NK-92 (cell line): Measurements from ENCODE around the gene PLA1A.
"Not testable (repeated sequence)": the region's sequence is repeated elsewhere in the genome, so short reads cannot be mapped to it uniquely, and the experiment has no call there.

Source experiments
- DNase-seq: peaks from one replicate; lab custom pipeline; 2025; ENCODE audit not compliant: unreplicated experiment; lab: John Stamatoyannopoulos, UW

The PLA1A gene, protein sequence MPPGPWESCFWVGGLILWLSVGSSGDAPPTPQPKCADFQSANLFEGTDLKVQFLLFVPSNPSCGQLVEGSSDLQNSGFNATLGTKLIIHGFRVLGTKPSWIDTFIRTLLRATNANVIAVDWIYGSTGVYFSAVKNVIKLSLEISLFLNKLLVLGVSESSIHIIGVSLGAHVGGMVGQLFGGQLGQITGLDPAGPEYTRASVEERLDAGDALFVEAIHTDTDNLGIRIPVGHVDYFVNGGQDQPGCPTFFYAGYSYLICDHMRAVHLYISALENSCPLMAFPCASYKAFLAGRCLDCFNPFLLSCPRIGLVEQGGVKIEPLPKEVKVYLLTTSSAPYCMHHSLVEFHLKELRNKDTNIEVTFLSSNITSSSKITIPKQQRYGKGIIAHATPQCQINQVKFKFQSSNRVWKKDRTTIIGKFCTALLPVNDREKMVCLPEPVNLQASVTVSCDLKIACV

DNA sequence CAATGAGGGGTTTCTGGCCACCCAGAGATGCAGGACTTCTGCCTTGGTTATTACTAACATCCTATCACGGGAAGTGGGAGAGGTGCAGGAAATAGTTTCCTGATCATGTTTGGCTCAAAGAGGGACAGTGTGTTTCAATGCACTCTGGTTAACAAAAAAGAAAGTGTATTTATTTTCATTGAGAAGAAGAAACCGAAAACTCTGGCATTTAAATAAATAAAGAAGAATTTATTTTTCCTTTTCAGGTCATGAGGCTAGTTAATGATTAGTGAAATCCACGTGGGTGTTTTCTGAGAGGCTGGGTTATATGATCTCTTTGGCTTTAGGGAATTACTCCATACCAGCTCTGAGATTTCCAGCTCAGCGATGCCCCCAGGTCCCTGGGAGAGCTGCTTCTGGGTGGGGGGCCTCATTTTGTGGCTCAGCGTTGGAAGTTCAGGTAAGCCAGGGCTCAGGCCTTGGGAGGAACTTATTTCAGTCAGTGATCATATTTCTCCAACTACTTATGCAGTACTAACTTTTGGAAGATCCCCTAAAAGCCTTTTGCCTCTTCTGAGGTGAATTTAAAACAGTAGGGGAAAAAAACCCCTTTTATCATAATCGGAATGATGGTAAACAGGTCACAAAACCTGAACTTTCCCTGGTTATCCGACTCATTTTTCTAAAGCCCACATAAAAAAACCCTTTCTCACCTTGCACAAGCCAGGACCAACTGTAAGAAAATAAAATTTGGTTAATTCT lies at the start of gene PLA1A:
TSS of gene PLA1A (plus strand) at position 338 of the 741 bp plus-strand sequence. CDS start at position 367, 29 bp downstream.
- no peak for DNase-seq

DNA sequence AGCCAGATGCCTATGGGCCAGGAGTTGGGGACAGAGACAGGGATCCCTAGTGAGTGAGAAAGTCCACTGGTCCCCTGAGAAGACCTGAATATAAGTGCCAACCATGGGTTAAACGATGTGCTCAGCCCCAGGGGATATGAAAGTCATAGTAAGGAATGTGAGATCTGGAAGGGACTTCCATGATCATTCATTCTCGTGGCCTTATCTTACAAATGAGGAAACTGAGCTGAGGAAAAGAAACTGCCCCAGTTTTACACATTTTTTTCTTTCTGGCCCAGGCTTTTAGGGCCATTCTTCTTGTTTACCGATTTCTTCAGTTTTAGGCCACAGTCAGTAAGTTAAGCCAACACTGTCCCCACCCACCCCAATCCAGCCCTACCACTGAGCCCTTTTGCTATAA lies 49.3 kb upstream of the PLA1A start:
- DNase-seq = no peak

DNA sequence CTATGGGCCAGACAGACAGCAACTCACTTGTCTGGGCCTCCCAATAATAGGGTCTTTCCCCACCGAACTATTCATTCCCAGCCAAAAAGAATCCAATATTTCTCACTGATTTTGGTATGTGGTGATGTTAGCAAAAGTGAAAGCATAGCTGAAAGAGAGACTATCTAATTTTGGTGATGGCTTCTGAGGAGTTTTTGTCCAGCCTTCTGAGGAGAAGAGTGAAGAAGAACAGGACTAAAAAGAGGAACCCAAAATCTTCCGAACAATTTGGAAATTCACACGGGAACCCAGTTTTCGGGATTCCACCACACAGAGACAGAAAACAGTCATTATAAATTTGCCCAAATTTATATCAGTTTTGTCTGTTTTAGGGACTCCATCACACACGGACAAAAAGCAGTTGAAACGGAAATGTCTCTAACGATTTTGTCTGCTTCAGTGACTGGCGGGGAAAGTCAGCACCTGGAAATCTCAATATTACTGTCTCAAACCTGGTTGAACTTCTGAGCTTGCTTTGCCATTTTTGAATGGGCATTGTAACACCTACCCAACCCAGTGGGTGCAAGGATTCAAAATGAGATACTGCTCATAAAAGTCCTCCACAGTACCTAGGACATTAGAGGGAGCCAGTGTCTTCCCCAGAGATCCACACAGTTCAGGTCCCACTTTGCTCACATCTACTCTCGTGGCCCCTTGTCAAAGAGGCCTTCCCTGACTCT lies 47.3 kb upstream of the PLA1A start:
- DNase-seq = no peak

DNA sequence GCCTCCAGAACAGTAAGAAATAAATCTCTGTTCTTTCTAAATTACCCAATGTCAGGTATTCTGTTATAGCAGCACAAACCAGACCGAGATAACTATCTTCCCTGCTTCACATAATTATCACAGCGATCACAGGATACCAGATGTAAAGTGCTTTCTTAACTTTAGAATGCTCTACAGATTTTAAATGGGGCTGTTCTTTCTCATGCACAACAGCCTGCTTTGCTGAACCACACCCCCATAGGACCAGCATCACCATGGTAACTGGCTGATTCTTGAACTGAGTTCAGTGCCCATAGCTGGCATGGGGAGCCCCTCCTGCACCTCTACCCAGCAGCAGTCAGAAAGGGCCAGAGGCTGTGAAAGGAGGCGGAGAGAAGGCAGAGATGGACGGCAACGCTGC lies 46.1 kb upstream of the PLA1A start:
- no peak for DNase-seq

DNA sequence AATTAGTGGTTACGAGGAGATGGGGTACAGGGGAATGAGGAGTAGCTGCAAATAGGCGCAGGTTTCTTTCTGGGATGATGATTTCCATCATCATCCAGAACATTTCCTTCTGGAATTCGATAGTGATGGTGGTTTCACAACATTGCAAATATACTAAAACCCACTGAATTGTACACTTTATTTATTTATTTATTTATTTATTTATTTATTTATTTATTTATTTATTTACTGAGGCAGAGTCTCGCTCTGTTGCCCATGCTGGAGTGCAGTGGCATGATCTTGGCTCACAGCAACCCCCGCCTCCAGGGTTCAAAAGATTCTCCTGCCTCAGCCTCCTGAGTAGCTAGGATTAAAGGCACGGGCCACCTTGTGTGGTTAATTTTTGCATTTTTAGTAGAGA lies 44.8 kb upstream of the PLA1A start:
- not testable (repeated sequence) for DNase-seq

DNA sequence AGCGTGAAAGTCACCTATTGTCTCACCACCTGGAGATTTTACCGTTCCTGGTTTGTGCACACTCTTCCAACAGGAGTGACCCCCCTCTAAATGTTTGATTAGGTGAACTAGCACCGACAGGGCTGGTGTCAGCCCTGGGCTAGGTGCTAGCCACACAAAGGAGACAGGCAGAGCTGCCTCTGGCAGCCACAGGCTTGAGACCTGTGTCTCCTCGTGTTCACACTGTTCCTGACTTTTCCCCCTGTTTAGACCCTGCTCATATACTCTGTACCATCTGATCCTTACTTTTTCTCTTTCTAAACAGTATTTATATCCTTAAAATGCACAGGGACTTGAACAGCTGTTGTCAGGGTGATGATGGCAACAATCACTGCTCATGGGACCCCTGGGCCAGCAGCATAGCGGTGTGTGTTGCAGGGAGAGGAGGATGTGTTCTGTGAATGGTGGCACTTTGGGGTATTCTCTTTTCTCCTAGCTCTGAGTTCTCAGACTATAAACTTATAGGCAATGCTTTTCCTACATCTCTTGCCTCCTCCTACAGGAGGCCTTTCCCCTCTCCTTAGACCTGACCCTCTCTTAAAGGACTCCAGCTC lies 43.8 kb upstream of the PLA1A start:
- DNase-seq = no peak

DNA sequence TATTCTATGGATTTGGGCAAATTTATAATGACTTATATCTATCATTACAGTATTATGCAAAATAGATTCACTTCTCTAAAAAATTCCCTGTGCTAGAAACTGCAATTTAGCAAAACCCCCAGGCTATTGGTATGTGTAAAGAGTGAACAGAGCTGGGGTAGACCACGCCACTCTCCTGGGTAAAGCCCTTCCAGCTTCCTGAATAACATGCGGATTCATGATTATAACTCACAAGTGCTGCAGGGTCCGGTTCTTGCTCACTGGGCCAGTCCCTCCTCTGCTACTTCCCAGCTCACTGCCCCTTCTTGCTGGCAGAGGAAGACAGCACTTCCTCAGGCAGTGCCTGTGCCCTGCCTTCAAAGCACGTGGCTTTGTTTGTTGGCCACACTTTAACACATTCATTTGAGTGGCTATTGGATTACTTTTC lies 42.4 kb upstream of the PLA1A start:
- DNase-seq = no peak

DNA sequence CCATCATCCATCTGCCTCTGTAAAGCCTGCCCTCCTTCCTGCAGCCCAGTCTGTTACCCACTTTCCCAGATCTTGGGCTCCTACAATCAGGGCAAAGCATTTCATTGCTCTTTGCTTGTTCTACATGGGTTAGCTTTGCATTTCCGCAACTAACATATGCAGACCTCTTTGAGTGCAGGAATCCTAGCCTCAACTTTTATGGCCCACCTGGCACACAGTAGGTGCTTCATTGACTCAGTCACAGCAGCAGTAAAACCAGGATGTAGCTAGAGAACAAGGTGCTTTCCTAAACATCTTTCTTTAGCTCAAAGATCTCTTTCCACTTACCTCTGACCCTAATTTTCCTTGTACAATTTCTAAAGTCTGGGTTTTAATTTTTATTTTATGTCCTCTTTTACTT lies 41.8 kb upstream of the PLA1A start:
- DNase-seq = no peak

DNA sequence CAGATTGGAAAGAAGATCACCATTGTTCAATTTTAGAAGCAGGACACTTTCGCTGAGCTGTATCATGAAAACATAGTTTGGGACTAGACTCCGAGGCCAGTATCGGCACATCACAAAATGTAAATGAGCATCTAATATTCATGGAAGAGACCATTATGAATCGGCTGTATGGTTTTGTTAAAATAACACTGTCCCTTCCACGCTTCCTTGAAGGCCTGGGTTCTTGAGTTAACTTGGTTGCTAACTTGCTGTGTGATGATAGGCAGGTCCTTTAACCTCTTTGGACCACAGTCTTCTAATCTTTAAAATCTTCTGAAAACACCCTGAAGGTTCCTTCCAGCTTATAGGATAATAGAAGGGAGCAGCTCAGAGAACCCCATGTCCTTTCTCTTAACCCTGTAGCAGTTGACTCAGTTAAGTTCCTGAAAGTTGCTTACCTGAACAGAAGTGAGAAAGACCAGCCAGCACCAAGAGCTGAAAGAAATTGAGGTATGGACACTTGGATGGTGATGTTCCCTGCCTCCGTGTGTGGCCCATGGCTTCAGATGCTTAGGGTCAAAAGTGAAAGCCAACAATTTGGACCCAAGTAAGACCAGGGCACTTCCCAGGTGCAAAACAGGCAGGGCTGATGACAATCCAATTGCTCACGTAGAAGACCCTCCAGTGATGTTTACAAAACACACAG lies 40.4 kb upstream of the PLA1A start:
- DNase-seq = no peak

DNA sequence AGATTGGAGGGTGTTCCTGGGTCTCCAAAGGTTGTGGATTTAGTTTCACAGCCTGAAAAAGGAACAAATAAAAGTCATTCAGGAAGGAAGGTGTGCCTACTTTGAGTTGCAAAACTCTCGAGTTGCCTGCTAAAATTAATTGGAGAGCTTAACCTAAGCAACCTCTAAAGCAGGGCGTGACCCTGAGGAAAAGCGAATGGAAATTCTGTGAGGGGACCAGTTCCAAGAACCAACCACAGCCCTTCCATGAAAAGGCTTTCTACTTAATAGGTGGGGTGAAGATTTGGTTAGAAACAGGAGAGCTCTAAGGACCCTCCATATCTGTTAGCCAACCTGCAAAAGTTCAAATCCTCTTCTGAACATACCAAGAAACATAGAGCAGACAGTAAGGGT lies 39.8 kb upstream of the PLA1A start:
- DNase-seq = no peak

DNA sequence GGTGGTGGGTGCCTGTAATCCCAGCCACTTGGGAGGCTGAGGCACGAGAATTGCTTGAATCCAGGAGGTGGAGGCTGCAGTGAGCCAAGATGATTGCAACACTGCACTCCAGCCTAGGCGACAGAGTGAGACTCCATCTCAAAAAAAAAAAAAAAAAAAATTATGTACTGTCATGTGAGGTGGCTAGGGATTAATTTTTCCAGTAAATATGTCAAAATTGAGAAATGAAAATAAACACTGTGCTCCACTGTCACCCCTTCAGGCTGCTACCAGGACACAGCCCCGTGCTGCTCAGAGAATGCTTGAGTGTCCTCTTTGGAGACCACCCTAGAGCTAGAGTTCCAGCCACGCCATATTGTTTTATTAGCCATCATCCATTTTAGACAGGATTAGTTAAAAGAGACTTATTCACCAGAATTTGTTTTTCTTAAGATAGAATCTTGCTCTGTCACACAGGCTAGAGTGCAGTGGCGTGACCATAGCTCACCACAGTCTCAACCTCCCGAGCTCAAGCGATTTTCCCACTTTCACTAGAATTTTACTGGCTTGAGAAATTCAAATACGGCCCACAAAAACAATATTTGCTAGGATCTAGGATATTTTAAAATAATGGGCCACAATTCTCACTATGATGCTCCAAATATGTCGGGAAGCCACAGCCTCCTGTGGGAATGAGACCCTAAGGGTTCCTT lies 38.9 kb upstream of the PLA1A start:
- no peak for DNase-seq

DNA sequence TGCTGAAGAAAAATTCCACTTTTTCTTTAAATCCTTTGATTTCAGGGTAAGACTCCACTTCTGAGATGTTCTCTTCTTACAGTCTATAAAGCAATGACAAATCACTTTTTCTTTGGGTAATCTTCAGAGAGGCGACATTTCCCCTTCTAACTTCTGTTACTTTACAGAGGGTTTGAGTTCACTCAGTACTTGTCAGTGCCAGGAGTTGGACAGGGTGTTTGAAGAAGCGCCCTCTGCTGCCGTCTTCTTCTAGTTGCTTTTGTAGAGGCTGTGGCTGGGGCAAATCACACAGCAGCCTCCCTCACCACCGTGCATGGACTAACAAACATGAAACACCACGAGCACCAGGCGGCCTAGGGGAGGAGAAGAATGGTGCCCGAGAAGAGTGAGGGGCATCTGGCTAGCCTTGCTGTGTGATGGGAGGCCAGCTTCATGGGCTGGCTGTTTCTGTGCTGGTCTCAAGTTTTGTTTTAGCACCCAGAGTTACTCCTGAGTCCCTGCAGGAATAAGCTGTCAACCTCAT lies 38.2 kb upstream of the PLA1A start, which contains the start of gene CD80:
TSS of gene CD80 (minus strand) at position 174 of the 523 bp plus-strand sequence. CDS start 1,886 bp downstream, outside the sequence.
- no peak for DNase-seq

DNA sequence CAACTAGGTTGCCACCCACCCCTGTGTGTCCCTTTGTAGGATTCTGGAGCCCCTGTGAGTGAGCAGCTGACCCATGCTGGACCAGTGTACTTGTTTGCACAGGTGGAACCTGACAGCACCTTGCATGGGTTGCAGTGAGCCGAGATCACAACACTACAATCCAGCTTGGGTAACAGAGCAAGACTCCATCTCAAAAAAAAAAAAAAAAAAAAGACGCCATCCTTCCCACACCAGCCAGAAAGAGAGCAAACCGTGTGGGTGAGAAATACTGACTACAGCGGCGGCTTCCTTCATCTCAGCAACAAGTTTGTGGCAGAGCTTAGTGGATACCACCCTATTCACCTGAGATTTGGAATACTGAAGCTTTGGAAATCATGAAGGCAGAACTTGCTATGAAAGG lies 37.5 kb upstream of the PLA1A start:
- no peak for DNase-seq

DNA sequence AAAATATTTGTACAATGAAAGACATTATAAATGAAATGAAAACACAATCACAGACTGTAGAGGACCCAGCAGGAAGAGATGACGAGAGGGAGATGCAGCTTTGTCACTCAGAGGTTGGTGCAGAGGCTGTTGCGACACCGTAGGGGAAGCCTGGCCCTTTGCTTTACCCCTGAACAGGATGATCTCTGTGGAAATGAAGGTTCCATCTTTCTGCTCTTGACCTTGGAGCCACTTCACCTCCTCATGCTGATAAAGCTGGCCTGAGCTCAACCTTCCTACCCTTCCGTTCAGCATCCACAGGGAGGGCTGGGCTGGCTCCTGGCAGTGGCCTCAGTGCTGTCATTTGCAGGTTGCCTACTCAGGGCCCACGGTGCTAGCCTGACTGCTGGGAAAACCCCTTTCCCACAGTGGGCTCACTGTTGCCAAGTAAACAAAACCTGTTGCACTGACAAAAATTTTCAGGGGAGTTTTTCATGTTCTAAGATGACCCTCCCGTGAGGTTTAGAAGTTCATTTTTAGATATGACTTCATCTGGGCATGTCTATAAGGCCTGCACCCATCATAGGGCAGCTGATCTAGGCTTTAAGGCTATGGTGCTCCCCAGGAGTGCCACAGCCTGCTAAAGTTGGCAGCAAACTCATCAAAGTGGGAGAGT lies 35.3 kb upstream of the PLA1A start:
- no peak for DNase-seq

DNA sequence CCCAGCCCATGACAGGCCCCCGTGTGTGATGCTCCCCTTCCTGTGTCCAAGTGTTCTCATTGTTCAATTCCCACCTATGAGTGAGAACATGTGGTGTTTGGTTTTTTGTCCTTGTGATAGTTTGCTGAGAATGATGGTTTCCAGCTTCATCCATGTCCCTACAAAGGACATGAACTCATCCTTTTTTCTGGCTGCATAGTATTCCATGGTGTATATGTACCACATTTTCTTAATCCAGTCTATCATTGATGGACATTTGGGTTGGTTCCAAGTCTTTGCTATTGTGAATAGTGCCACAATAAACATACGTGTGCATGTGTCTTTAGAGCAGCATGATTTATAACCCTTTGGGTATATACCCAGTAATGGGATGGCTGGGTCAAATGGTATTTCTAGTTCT lies 34.4 kb upstream of the PLA1A start:
- not testable (repeated sequence) for DNase-seq

DNA sequence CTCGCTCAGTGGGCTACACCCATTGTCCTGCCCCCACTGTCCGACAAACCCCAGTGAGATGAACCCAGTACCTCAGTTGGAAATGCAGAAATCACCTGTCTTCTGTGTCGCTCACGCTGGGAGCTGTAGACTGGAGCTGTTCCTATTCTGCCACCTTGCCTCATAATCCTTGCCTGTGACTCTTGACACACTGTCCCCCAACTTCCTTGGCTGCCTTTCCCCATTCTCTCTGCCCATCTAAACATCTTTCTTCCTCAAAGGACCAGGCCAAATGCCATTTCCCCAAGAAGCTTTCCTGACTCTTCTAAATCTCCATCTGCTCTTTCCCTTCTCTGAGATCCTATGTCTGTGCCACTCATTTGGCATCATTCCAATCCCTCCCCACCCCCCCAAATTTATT lies 28.5 kb upstream of the PLA1A start:
- no peak for DNase-seq

DNA sequence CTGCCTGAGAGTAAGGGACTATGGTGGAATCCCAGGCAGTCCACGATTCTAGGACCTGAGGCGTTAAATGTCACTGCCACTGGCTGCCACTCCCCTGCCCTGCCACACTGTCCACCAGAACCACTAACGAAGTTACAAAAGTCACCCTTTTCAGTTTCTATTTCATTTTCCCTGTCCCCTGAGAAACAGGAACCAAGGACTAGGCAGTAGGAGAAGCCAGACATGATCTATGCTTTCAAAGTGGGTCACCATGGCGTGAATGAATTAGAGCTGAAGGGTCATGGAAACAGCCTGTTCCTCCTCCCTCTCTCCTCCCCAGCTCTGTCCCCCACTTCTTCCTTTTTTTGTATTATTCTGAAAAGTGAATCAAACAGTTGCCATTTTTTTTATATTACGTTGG lies 27.5 kb upstream of the PLA1A start:
- no peak for DNase-seq

DNA sequence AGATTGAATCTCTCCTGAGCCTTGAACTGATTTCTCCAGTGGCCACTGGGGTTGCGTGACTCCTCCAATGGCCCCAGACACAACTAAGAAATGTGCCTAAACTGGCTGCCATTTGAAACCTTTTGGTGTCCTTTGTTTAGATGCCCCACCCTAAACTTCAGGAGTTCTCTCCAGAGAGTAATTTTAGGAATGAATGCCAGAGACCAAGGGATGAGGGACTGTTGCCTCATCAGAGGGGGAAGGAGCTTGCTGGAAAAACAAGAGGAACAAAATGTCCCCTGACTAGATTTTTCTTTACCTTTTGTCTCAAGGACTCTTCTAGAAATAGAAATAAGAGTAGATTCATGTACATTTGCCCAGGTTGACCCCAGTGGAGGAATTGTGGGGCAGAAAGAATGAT lies 26.5 kb upstream of the PLA1A start:
- DNase-seq = no peak

DNA sequence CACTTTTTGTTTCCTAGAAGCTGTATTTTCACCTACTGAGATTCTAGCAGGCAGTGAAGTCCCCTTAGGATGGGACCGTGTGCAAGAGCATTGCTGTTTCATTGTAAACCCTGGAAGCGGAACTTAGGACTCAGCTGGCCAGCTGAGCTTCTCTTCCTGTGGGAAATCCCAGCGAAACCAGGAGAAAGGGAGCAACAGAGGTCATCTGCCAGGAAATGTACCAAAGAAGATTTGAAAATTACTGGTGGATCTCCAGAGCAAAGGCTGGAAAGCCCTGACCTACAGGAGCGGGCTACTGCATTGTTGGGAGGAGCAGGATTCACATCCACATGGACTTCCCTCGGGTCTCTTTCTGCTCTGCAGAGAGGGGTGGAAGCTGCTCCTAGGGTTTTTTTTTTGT lies 26.0 kb upstream of the PLA1A start:
- DNase-seq = no peak
